Mesendoderm (in vitro differentiated cells): ENCODE measurements around the gene BRSK1.
"Not testable (repeated sequence)": the region's sequence is repeated elsewhere in the genome, so short reads cannot be mapped to it uniquely, and the experiment has no call there.

ENCODE experiments used
- DNase-seq: peaks from one replicate; pipeline ENCODE4 v3.0.0; 2013
- H2AK5ac ChIP-seq: 2 replicates; pipeline ENCODE4 v1.6.1; 2013; ENCODE audit warnings: low read length, inconsistent platforms
- H2BK120ac ChIP-seq: 2 replicates; pipeline ENCODE4 v1.6.1; 2013; ENCODE audit warnings: low read depth, mild to moderate bottlenecking, low read length, moderate library complexity, mixed read lengths
- H2BK15ac ChIP-seq: replicated peaks from 2 replicates; pipeline ENCODE4 v1.6.1; 2013; ENCODE audit warnings: low read depth, mild to moderate bottlenecking, moderate library complexity
- H2BK5ac ChIP-seq: 2 replicates; pipeline ENCODE4 v1.6.1; 2013; ENCODE audit warnings: low read length, inconsistent platforms
- H3K18ac ChIP-seq: 2 replicates; pipeline ENCODE4 v1.6.1; 2013; ENCODE audit warnings: mild to moderate bottlenecking, low read length, mixed read lengths
- H3K23ac ChIP-seq: one replicate; pipeline ENCODE4 v1.6.1; 2013; ENCODE audit warnings: low read length
- H3K27ac ChIP-seq: 2 replicates; pipeline ENCODE4 v1.5.1; 2013; ENCODE audit warnings: low read depth, mild to moderate bottlenecking, inconsistent platforms, low read length, moderate library complexity
- H3K27me3 ChIP-seq: 2 replicates; pipeline ENCODE4 v1.6.1; 2013; ENCODE audit warnings: low read length, control low read depth, mild to moderate bottlenecking, inconsistent platforms; ENCODE audit not compliant: insufficient read depth, poor library complexity
- H3K36me3 ChIP-seq: 2 replicates; pipeline ENCODE4 v1.6.1; 2013; ENCODE audit warnings: low read length, inconsistent platforms; ENCODE audit not compliant: control insufficient read depth, insufficient read depth
- H3K4ac ChIP-seq: one replicate; pipeline ENCODE4 v1.6.1; 2013; ENCODE audit warnings: low read depth, mild to moderate bottlenecking, low read length, moderate library complexity
- H3K4me1 ChIP-seq: 2 replicates; pipeline ENCODE4 v1.6.1; 2013; ENCODE audit warnings: low read depth, low read length, inconsistent platforms; ENCODE audit not compliant: control insufficient read depth
- H3K4me2 ChIP-seq: 2 replicates; pipeline ENCODE4 v1.6.1; 2013; ENCODE audit warnings: low read length
- H3K4me3 ChIP-seq: 2 replicates; pipeline ENCODE4 v1.5.1; 2013; ENCODE audit warnings: mild to moderate bottlenecking, low read length
- H3K56ac ChIP-seq: one replicate; pipeline ENCODE4 v1.6.1; 2013; ENCODE audit warnings: low read length
- H3K79me1 ChIP-seq: 2 replicates; pipeline ENCODE4 v1.6.1; 2013; ENCODE audit warnings: low read length, inconsistent platforms
- H3K79me2 ChIP-seq: 2 replicates; pipeline ENCODE4 v1.6.1; 2013; ENCODE audit warnings: mild to moderate bottlenecking, low read length; ENCODE audit not compliant: control insufficient read depth, insufficient read depth
- H3K9ac ChIP-seq: 2 replicates; pipeline ENCODE4 v1.6.1; 2013; ENCODE audit warnings: low read length, inconsistent platforms
- H4K5ac ChIP-seq: one replicate; pipeline ENCODE4 v1.6.1; 2013; ENCODE audit warnings: low read length
- H4K8ac ChIP-seq: one replicate; pipeline ENCODE4 v1.6.1; 2013; ENCODE audit warnings: low read depth, mild to moderate bottlenecking, control low read depth, low read length, moderate library complexity
- WGBS: extraction: QIAGEN DNeasy Blood & Tissue Kit; methylation state at CpG from one replicate; pipeline ENCODE4 v1.1.7; 2013; ENCODE audit warnings: low lambda C conversion rate, missing lambda C conversion rate; ENCODE audit not compliant: insufficient coverage; ENCODE audit errors: extremely low coverage; 5-methylcytosine and 5-hydroxymethylcytosine counted together

Gene BRSK1

DNA sequence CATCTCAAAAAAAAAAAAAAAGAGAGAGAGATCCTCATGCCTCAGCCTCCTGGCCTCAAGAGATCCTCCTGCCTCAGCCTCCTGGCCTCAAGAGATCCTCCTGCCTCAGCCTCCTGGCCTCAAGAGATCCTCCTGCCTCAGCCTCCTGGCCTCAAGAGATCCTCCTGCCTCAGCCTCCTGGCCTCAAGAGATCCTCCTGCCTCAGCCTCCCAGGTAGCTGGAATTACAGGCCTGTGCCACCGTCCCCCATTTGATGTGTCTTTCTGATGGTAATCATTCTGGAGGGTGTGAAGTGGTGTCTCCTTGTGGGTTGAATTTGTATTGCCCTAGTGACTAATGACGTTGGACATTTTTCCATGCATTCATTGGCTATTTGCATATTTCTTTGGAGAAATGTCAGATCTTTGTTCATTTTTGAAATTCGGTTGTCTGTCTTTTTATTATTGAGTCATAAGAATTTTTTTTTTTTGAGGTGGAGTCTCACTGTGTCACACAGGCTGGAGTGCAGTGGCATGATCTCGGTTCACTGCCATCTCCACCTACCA lies 45.0 kb downstream of the BRSK1 start:
- H2BK15ac ChIP-seq, H3K4ac ChIP-seq: not testable (repeated sequence)

DNA sequence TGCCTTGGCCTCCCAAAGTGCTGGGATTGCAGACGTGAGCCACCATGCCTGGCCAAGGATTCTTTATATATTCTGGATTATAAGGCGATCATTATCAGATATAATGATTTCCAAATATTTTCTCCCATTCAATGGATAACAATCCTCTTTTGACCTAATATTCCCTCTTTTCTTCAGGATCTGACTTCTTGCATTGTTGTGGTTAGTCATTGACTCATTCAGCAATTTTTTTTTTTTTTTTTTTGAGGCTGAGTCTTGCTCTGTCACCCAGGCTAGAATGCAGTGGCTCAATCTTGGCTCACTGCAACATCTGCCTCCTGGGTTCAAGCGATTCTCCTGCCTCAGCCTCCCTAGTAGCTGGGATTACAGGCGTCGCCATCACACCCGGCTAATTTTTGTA lies 46.0 kb downstream of the BRSK1 start:
- not testable (repeated sequence) for H4K5ac ChIP-seq, H2BK120ac ChIP-seq, DNase-seq, H3K4ac ChIP-seq, H3K56ac ChIP-seq, H3K36me3 ChIP-seq, H3K4me1 ChIP-seq, H3K4me3 ChIP-seq, H2BK15ac ChIP-seq, H3K27ac ChIP-seq, H3K27me3 ChIP-seq, H2AK5ac ChIP-seq, H4K8ac ChIP-seq, H3K79me1 ChIP-seq, H2BK5ac ChIP-seq, H3K23ac ChIP-seq, H3K79me2 ChIP-seq, H3K18ac ChIP-seq, H3K4me2 ChIP-seq, H3K9ac ChIP-seq
- WGBS: no CpG with 5 or more reads among the region's 6 CpGs

More for the DNA sequence above, 45.0 kb downstream of the BRSK1 start:
- not testable (repeated sequence) for H2BK5ac ChIP-seq, H3K56ac ChIP-seq, H3K79me1 ChIP-seq, H2BK120ac ChIP-seq, H3K27ac ChIP-seq, H3K4me1 ChIP-seq, H3K27me3 ChIP-seq, H2AK5ac ChIP-seq, H4K8ac ChIP-seq, DNase-seq, H3K36me3 ChIP-seq, H3K79me2 ChIP-seq, H3K18ac ChIP-seq, H4K5ac ChIP-seq, H3K9ac ChIP-seq, H3K23ac ChIP-seq, H3K4me2 ChIP-seq, H3K4me3 ChIP-seq
- WGBS: 100% methylated on average over 1 of the region's 4 CpGs

DNA sequence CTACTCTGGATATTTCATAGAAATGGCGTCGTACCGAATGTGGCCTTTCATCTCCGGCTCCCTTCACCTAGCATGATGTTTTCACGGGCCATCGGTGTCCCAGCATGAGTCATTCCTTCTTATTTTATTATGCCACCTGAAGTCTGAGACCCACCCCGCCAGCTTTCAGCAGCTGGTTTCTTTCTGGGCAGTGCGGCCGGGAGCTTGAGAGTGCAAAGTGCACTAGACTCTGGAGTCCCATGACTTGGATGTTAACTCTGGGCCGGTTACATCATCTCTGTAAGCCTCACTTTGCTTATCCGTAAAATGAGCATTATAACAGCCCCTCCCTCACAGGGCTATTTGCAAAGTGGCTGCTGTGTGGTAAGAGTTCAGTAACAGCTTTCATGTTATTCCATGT lies 50.1 kb downstream of the BRSK1 start:
- H3K4ac ChIP-seq: no peak overlapping the region
- H3K79me1 ChIP-seq: no peaks in the 10 kb centered on the region
- no peak overlapping the region for H2AK5ac ChIP-seq
- H2BK5ac ChIP-seq: no peak overlapping the region
- H3K27ac ChIP-seq: no peak overlapping the region
- H3K56ac ChIP-seq: no peak overlapping the region
- no peak for DNase-seq
- H3K4me1 ChIP-seq: no peaks in the 10 kb centered on the region
- H2BK120ac ChIP-seq: no peak overlapping the region
- no peak overlapping the region for H3K4me2 ChIP-seq
- no peak overlapping the region for H3K9ac ChIP-seq
- no peaks in the 10 kb centered on the region for H3K79me2 ChIP-seq
- no peaks in the 10 kb centered on the region for H3K27me3 ChIP-seq
- H2BK15ac ChIP-seq: no peak overlapping the region
- no peaks in the 10 kb centered on the region for H3K36me3 ChIP-seq
- no CpG with 5 or more reads among the region's 11 CpGs for WGBS
- H4K8ac ChIP-seq: no peak overlapping the region
- H4K5ac ChIP-seq: no peak overlapping the region
- no peak overlapping the region for H3K23ac ChIP-seq
- no peak overlapping the region for H3K18ac ChIP-seq
- no peak overlapping the region for H3K4me3 ChIP-seq

GRCh38 chr19:55336101-55336500 lies 52.3 kb downstream of the BRSK1 start:
- WGBS: no CpG with 5 or more reads among the region's 7 CpGs

GRCh38 chr19:55339105-55339888 lies 55.5 kb downstream of the BRSK1 start, which contains the start of gene KMT5C:
Gene KMT5C (plus strand): TSS chr19:55339876. CDS start chr19:55341937, 2,061 bp downstream.
- H3K79me1 ChIP-seq: peaks cover 2% of the 10 kb centered on the region
- no peaks in the 10 kb centered on the region for H3K4me1 ChIP-seq
- peak within 1 kb of the TSS; percentile 44 for H3K4me3 ChIP-seq
- H2AK5ac ChIP-seq: peak within 1 kb of the TSS; percentile 98
- H3K4ac ChIP-seq: peak within 1 kb of the TSS; percentile 66
- no peaks in the 10 kb centered on the region for H3K36me3 ChIP-seq
- peak within 1 kb of the TSS; percentile 97 for H3K23ac ChIP-seq
- H4K5ac ChIP-seq: no peak within 1 kb of the TSS
- H2BK120ac ChIP-seq: peak within 1 kb of the TSS; percentile 1
- H3K56ac ChIP-seq: peak within 1 kb of the TSS; percentile 91
- H3K79me2 ChIP-seq: no peaks in the 10 kb centered on the region
- peak within 1 kb of the TSS; percentile 98 for H3K9ac ChIP-seq
- H3K27me3 ChIP-seq: no peaks in the 10 kb centered on the region
- WGBS: no CpG with 5 or more reads among the region's 63 CpGs
- H2BK15ac ChIP-seq: no peak within 1 kb of the TSS
- H3K27ac ChIP-seq: peak within 1 kb of the TSS; percentile 70
- peak within 1 kb of the TSS; percentile 91 for H3K4me2 ChIP-seq
- DNase-seq: peak; percentile 100
- peak within 1 kb of the TSS; percentile 87 for H4K8ac ChIP-seq
- H3K18ac ChIP-seq: peak within 1 kb of the TSS; percentile 69
- peak within 1 kb of the TSS; percentile 82 for H2BK5ac ChIP-seq

More at GRCh38 chr19:55336101-55336500, 52.3 kb downstream of the BRSK1 start:
- H3K4me2 ChIP-seq: no peak overlapping the region
- H2AK5ac ChIP-seq: no peak overlapping the region
- no peak overlapping the region for H3K56ac ChIP-seq
- H3K27me3 ChIP-seq: no peaks in the 10 kb centered on the region
- H3K4ac ChIP-seq: no peak overlapping the region
- H3K27ac ChIP-seq: no peak overlapping the region
- no peak overlapping the region for H3K4me3 ChIP-seq
- H2BK120ac ChIP-seq: no peak overlapping the region
- H4K8ac ChIP-seq: no peak overlapping the region
- H3K4me1 ChIP-seq: no peaks in the 10 kb centered on the region
- H3K79me2 ChIP-seq: no peaks in the 10 kb centered on the region
- no peak overlapping the region for H3K9ac ChIP-seq
- H3K79me1 ChIP-seq: peaks cover 2% of the 10 kb centered on the region
- H3K18ac ChIP-seq: no peak overlapping the region
- H2BK5ac ChIP-seq: no peak overlapping the region
- H2BK15ac ChIP-seq: no peak overlapping the region
- no peaks in the 10 kb centered on the region for H3K36me3 ChIP-seq
- DNase-seq: no peak
- no peak overlapping the region for H4K5ac ChIP-seq
- H3K23ac ChIP-seq: no peak overlapping the region
